22Rv1 (cell line): Measurements from ENCODE around the gene ANGPTL8.

Experiments used
- CTCF ChIP-seq: fragments of 450-650 bp; IDR thresholded peaks from 2 replicates; pipeline ENCODE4 v1.5.1; 2017; ENCODE audit warnings: mild to moderate bottlenecking
- ZFX ChIP-seq: fragments of 450-650 bp; IDR thresholded peaks from 2 replicates; pipeline ENCODE4 v1.6.1; 2017; ENCODE audit warnings: antibody characterized with exemption, borderline replicate concordance

GRCh38 chr19:11263726-11264125 is 24.3 kb downstream of the ANGPTL8 start:
- TF ChIP-seq CTCF (no peak), ZFX (no peak)
